PC-9 (cell line): ENCODE data around the gene RPS4Y2. TPM values are rescaled to one million over a fixed set of nuclear protein-coding genes. Genes with fewer than 3 reads are reported as not detected.

Experiments
- BruUV-seq: library from RNA; stranded (reverse); fragments of 400-500 nt; replicated peaks from 2 replicates; lab custom pipeline; 2021; lab: Mats Ljungman, UMichigan
- CTCF ChIA-PET: fragments of 300-600 bp; sonication (Branson Sonifier 250); formaldehyde crosslinking; loops from one replicate; lab custom pipeline; 2022; ENCODE audit warnings: antibody characterized with exemption; lab: Charles Lee
- POLR2A ChIA-PET: fragments of 300-600 bp; sonication (Branson Sonifier 250); formaldehyde crosslinking; loops from one replicate; lab custom pipeline; 2022; ENCODE audit warnings: antibody characterized with exemption; ENCODE audit not compliant: unreplicated experiment; lab: Charles Lee
- DNase-seq, 2 experiments: peaks; one replicate each; pipeline versions ENCODE4 v3.0.0 to v3.0.0-alpha.2; 2015 to 2022; ENCODE audit warnings: mixed read lengths in 1 of 2
- H2AFZ ChIP-seq: fragments of 200-600 bp; sonication (generic); 2 replicates; pipeline ENCODE4 v1.8.1; 2017; ENCODE audit warnings: antibody characterized with exemption
- H3F3A ChIP-seq: fragments of 200-600 bp; sonication (generic); 2 replicates; pipeline ENCODE4 v1.8.1; 2017; ENCODE audit warnings: antibody characterized with exemption, mild to moderate bottlenecking, low read depth; ENCODE audit not compliant: insufficient read depth
- H3K27ac ChIP-seq: fragments of 200-600 bp; sonication (generic); 2 replicates; pipeline ENCODE4 v1.6.1; 2016; ENCODE audit warnings: mixed run types
- H3K27me3 ChIP-seq: fragments of 200-600 bp; sonication (generic); 2 replicates; pipeline ENCODE4 v1.6.1; 2016; ENCODE audit warnings: low read depth, mixed run types; ENCODE audit not compliant: insufficient read depth
- H3K36me3 ChIP-seq: fragments of 200-600 bp; sonication (generic); 2 replicates; pipeline ENCODE4 v1.6.1; 2016; ENCODE audit warnings: low read depth, mixed run types
- H3K4me1 ChIP-seq: fragments of 200-600 bp; sonication (generic); replicated peaks from 2 replicates; pipeline ENCODE4 v1.6.1; 2016; ENCODE audit warnings: mixed run types; ENCODE audit not compliant: insufficient read depth
- H3K4me2 ChIP-seq: fragments of 200-600 bp; sonication (generic); 2 replicates; pipeline ENCODE4 v1.6.1; 2017; ENCODE audit warnings: mixed run types
- H3K4me3 ChIP-seq: fragments of 200-600 bp; sonication (generic); 2 replicates; pipeline ENCODE4 v1.6.1; 2016; ENCODE audit warnings: mixed run types
- H3K79me2 ChIP-seq: fragments of 200-600 bp; sonication (generic); 2 replicates; pipeline ENCODE4 v1.6.1; 2017; ENCODE audit warnings: low read depth, mixed run types
- H3K9me2 ChIP-seq: fragments of 200-600 bp; sonication (generic); 2 replicates; pipeline ENCODE4 v1.8.1; 2017; ENCODE audit warnings: mild to moderate bottlenecking; ENCODE audit not compliant: insufficient read depth
- H3K9me3 ChIP-seq: fragments of 200-600 bp; sonication (generic); 2 replicates; pipeline ENCODE4 v1.8.1; 2016; ENCODE audit warnings: low read depth; ENCODE audit not compliant: insufficient read depth
- H4K20me1 ChIP-seq: fragments of 200-600 bp; sonication (generic); 2 replicates; pipeline ENCODE4 v1.8.1; 2017; ENCODE audit not compliant: insufficient read depth
- EZH2 ChIP-seq: fragments of 200-600 bp; sonication (generic); IDR thresholded peaks from 2 replicates; pipeline ENCODE4 v1.8.0; 2017; ENCODE audit warnings: antibody characterized with exemption, low read depth
- intact Hi-C: fragments of 100-400 bp; cut with micrococcal nuclease; formaldehyde crosslinking; loops from one replicate; pipeline ENCODE4 v1.10.0; 2022; ENCODE audit not compliant: unreplicated experiment
- total RNA-seq: library from RNA; stranded (reverse); gene quantifications from 2 replicates; pipeline ENCODE4 v1.2.3, GENCODE V29; 2021
- TF ChIP-seq, protein P1 (sequence below): fragments of 200-600 bp; sonication (generic); conservative IDR thresholded peaks from 2 replicates; pipeline ENCODE4 v1.6.1; 2017; ENCODE audit warnings: mixed run types, antibody characterized with exemption, mild to moderate bottlenecking, moderate library complexity

Gene RPS4Y2
- total RNA-seq, 1 experiment from 2014 or later: not detected

DNA sequence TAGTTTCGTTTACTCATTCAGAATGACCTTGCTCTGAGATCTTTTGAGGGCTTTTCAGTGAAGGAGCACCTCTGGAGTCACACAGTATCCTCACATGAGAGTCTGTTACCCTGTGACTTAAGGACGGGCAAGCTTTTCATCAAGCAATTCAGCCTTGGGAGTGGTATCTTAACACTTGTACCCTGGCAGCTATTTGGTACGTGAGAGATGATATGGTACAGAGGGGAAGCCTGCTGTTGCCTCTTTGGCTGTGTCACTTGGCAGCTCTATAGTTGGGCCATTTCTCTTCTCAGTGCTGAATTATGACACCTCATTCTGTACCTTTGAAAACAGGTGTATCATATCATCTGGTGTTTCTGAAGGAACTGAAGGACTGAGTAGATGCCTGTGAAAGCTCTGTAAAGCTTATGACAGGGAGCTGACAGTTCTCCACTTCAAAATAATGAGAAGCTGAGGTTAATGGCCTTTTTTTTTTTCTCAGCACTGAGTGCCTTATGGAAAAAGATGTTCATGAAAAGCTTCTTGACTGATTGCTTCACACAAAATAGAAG is 24.3 kb downstream of the RPS4Y2 start:
- CTCF ChIA-PET: no interaction called here
- Histone ChIP-seq H3K4me3 (no peak overlapping the region), H3K9me3 (no peaks in the 10 kb centered on the region), H2AFZ (no peak overlapping the region), H3F3A (no peaks in the 10 kb centered on the region), H3K36me3 (no peaks in the 10 kb centered on the region), H3K4me1 (no peaks in the 10 kb centered on the region), H4K20me1 (no peaks in the 10 kb centered on the region), H3K4me2 (no peak overlapping the region), H3K79me2 (no peaks in the 10 kb centered on the region), H3K27ac (no peak overlapping the region), H3K27me3 (no peaks in the 10 kb centered on the region), H3K9me2 (no peaks in the 10 kb centered on the region)
- no TSS peak for BruUV-seq
- TF ChIP-seq EZH2: no peak
- TF ChIP-seq, protein P1, sequence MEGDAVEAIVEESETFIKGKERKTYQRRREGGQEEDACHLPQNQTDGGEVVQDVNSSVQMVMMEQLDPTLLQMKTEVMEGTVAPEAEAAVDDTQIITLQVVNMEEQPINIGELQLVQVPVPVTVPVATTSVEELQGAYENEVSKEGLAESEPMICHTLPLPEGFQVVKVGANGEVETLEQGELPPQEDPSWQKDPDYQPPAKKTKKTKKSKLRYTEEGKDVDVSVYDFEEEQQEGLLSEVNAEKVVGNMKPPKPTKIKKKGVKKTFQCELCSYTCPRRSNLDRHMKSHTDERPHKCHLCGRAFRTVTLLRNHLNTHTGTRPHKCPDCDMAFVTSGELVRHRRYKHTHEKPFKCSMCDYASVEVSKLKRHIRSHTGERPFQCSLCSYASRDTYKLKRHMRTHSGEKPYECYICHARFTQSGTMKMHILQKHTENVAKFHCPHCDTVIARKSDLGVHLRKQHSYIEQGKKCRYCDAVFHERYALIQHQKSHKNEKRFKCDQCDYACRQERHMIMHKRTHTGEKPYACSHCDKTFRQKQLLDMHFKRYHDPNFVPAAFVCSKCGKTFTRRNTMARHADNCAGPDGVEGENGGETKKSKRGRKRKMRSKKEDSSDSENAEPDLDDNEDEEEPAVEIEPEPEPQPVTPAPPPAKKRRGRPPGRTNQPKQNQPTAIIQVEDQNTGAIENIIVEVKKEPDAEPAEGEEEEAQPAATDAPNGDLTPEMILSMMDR: no peak
- intact Hi-C loops: no loop called here
- POLR2A ChIA-PET: no interaction called here
- no peak for DNase-seq

DNA sequence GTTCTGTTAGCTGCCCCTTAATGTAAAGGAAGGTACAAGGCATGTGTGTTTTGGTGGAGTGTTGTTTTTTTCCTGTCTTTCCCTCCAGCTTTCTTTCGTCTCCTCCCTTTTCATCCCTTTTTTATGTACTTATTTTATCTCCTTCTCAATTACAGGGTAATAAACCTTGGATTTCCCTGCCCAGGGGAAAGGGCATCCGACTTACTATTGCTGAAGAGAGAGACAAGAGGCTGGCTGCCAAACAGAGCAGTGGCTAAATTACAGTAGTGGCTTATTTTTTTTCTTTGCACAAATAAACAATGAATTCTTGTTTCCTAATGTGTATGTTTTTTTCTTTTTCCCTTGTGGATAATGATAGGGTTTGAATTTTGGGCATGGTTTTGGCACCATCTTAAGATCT is 24.9 kb downstream of the RPS4Y2 start:
- no peak overlapping the region for H2AFZ ChIP-seq
- no peak overlapping the region for H3K4me2 ChIP-seq
- no peak for DNase-seq
- H3K27me3 ChIP-seq: no peaks in the 10 kb centered on the region
- no peaks in the 10 kb centered on the region for H3F3A ChIP-seq
- no peaks in the 10 kb centered on the region for H3K9me3 ChIP-seq
- BruUV-seq: no TSS peak
- H3K9me2 ChIP-seq: no peaks in the 10 kb centered on the region
- intact Hi-C loops: no loop called here
- no peaks in the 10 kb centered on the region for H3K4me1 ChIP-seq
- H4K20me1 ChIP-seq: no peaks in the 10 kb centered on the region
- TF ChIP-seq, protein P1: no peak
- TF ChIP-seq EZH2: no peak
- ChIA-PET CTCF (no interaction called here), POLR2A (no interaction called here)
- no peaks in the 10 kb centered on the region for H3K79me2 ChIP-seq
- no peak overlapping the region for H3K27ac ChIP-seq
- no peak overlapping the region for H3K4me3 ChIP-seq
- H3K36me3 ChIP-seq: no peaks in the 10 kb centered on the region

- ChIA-PET CTCF (no interaction called here), POLR2A (no interaction called here)
- Histone ChIP-seq H3K27ac (no peak overlapping the region), H3K4me2 (no peak overlapping the region), H3K9me2 (no peaks in the 10 kb centered on the region), H3K27me3 (no peaks in the 10 kb centered on the region), H3K4me3 (no peak overlapping the region), H3K4me1 (no peaks in the 10 kb centered on the region), H3K79me2 (no peaks in the 10 kb centered on the region), H3K36me3 (no peaks in the 10 kb centered on the region), H3F3A (no peaks in the 10 kb centered on the region), H3K9me3 (no peaks in the 10 kb centered on the region), H2AFZ (no peak overlapping the region), H4K20me1 (no peaks in the 10 kb centered on the region)
- intact Hi-C loops: no loop called here
- no peak for DNase-seq
- TF ChIP-seq EZH2: no peak
- TF ChIP-seq, protein P1: no peak
- no TSS peak for BruUV-seq
Measured at GRCh38 chrY:20781408-20781807, 25.5 kb downstream of the RPS4Y2 start.
